ENCODE measurements around the gene C1orf53.

GRCh38 chr1:197890936-197891335 lies 11.5 kb upstream of the C1orf53 start:
- no peak for TF ChIP-seq CTCF (IDR thresholded peaks at IDR 0.05)
- TF ChIP-seq EP300 (IDR thresholded peaks at IDR 0.05), result no peak
- TF ChIP-seq POLR2AphosphoS5 (IDR thresholded peaks at IDR 0.05), result no peak
- no peak for TF ChIP-seq POLR2A (IDR thresholded peaks at IDR 0.05)

All from gastroesophageal sphincter (tissue), 3 donors.